Central memory CD8-positive, alpha-beta T cell (primary cell): Measurements from ENCODE around the gene PAWR.
A peak's percentile ranks its signal among the peaks of the same experiment; 100 is the strongest.

Source experiments
- ATAC-seq: fragments of 150-1000 bp; cut with Tn5 transposase; replicated peaks from 2 replicates; pipeline ENCODE4 v1.10.0; 2022; ENCODE audit warnings: mild to moderate bottlenecking, moderate FRiP score, moderate number of reproducible peaks; ENCODE audit not compliant: poor library complexity, severe bottlenecking; ENCODE audit errors: extremely low read depth
- DNase-seq, 2 donors: peaks; one replicate each; pipeline ENCODE4 v3.0.0; 2021; ENCODE audit warnings: low spot score in 2 of 2
- H3K27ac Mint-ChIP-seq: one replicate; pipeline ENCODE4 v1.8.0; 2022; ENCODE audit warnings: low read depth, mild to moderate bottlenecking, moderate library complexity, mixed read lengths
- H3K27me3 Mint-ChIP-seq: one replicate; pipeline ENCODE4 v1.8.0; 2022; ENCODE audit warnings: mixed read lengths
- H3K36me3 Mint-ChIP-seq: one replicate; pipeline ENCODE4 v1.8.0; 2022; ENCODE audit warnings: mild to moderate bottlenecking, moderate library complexity, mixed read lengths; ENCODE audit not compliant: insufficient read depth
- H3K4me1 Mint-ChIP-seq: one replicate; pipeline ENCODE4 v1.8.0; 2022; ENCODE audit warnings: mixed read lengths
- H3K4me3 Mint-ChIP-seq: one replicate; pipeline ENCODE4 v1.8.0; 2022; ENCODE audit warnings: mild to moderate bottlenecking, moderate library complexity, mixed read lengths
- H3K9me3 Mint-ChIP-seq: one replicate; pipeline ENCODE4 v1.8.0; 2022; ENCODE audit warnings: mixed read lengths

The PAWR gene, protein sequence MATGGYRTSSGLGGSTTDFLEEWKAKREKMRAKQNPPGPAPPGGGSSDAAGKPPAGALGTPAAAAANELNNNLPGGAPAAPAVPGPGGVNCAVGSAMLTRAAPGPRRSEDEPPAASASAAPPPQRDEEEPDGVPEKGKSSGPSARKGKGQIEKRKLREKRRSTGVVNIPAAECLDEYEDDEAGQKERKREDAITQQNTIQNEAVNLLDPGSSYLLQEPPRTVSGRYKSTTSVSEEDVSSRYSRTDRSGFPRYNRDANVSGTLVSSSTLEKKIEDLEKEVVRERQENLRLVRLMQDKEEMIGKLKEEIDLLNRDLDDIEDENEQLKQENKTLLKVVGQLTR

DNA sequence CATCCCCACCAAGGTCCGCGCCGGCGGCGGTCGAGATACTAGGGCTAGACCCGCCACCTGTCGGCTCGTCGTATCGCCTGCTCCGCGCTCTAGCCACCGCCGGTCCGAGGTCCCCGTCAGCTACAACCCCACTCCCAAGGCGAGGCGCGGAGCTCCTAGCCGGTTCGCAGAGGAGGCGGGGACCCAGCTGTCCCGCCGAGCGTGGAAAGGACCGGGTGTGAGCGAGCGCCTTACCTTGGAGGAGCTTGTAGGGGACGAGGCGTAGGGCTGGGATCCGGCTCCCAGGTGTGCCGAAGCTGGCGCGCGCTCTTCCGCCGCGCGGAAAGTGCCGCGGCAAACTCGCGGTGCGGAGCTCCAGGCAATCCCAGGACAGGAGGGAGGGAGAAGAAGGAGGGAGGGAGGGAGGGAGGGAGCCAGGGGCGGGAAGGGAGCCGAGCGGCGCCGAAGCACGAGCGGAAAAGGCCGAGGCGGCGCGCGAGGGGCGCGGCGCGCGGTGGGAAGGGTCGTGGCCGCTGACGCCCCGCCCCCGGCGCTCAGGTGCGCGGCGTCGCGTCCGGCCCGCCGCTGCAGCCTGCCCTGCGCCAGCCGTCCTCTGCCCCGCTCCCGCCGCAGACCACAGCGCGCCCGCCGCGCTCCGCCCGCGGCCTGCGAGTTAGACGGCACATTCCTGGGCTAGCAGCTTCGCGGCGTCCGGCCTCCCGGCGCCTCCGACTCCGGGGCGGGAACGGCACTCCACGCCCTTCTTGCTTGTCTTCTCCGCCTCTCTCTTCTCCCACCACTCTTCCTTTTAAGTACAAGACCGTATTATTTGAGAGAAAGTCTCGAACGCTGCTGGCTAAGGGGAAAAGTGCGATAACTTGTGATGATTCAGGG is at the start of gene PAWR:
Gene PAWR, minus strand, starts transcription at position 327 of the 873 bp plus-strand sequence. CDS start 720 bp downstream, outside the sequence.
- Mint-ChIP-seq H3K27ac (no peak within 1 kb of the TSS), H3K4me1 (peaks cover 28% of the 10 kb centered on the region), H3K36me3 (no peaks in the 10 kb centered on the region), H3K27me3 (peaks cover 84% of the 10 kb centered on the region), H3K4me3 (peak within 1 kb of the TSS; percentile 72), H3K9me3 (no peaks in the 10 kb centered on the region)
- ATAC-seq (no peak), DNase-seq (no peak)

DNA sequence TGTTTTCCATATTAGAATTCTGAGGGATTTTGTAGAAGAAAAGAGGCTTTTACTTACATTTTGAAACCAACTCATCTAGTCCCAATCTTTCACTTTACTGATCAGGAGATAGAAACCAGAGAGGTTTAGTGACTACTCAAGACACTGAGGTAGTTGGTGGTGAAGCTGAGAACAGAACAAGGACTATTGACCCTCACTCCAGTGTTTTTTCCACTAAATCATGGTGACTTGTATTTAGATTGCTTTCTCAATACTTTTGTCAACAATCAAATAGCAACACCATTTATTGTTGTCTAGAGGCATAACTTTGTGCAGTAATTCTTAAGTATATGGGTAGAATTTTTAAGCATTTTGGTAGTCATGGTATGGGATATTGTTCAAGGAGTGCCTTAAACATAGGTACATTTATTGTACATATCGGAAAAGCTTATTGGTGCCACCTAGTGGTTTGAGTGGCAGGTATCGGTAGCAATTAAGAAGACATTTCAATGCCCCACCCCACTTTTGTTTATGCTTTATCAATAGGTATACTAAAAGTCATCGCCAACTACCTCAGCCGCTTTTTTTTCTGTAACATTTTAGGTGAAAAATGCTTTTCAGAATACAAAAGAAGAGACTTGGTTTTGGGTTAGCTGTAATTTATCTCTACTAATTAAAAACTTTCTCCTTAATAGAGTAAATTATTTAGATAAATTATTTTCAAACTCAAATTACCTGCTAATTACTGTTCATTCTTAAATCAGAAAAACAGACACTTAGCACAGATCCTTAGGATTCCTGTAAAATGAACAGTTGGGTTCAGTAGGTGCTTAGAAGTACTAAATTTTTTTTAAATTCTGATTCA is 47.3 kb upstream of the PAWR start:
- H3K4me1 Mint-ChIP-seq, result no peaks in the 10 kb centered on the region
- H3K36me3 Mint-ChIP-seq, result peaks cover 1% of the 10 kb centered on the region
- H3K27me3 Mint-ChIP-seq, result peaks cover 30% of the 10 kb centered on the region
- no peak for ATAC-seq
- H3K27ac Mint-ChIP-seq, result no peak overlapping the region
- no peak for DNase-seq
- no peak overlapping the region for H3K4me3 Mint-ChIP-seq
- no peaks in the 10 kb centered on the region for H3K9me3 Mint-ChIP-seq

DNA sequence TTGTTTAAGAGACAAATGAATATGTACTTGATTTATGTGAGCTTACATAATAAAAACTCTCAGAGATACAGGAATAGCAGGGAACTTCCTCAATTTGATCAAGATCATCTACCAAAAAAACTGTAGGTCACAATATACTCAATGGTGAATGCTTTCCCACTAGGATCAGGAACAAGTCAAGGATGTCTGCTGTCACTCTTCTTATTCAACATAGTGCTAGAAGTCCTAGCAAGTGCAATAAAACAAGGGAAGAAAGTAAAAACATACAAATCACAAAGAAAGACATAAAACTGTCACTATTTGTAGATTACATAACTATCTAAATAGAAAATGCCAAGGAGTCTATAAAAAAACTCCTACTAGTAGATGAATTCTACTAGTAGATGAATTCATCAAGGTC is 41.9 kb upstream of the PAWR start:
- no peak overlapping the region for H3K4me3 Mint-ChIP-seq
- DNase-seq (no peak), ATAC-seq (no peak)
- H3K9me3 Mint-ChIP-seq, result no peaks in the 10 kb centered on the region
- peaks cover 61% of the 10 kb centered on the region for H3K27me3 Mint-ChIP-seq
- H3K4me1 Mint-ChIP-seq, result no peaks in the 10 kb centered on the region
- no peak overlapping the region for H3K27ac Mint-ChIP-seq
- peaks cover 1% of the 10 kb centered on the region for H3K36me3 Mint-ChIP-seq

DNA sequence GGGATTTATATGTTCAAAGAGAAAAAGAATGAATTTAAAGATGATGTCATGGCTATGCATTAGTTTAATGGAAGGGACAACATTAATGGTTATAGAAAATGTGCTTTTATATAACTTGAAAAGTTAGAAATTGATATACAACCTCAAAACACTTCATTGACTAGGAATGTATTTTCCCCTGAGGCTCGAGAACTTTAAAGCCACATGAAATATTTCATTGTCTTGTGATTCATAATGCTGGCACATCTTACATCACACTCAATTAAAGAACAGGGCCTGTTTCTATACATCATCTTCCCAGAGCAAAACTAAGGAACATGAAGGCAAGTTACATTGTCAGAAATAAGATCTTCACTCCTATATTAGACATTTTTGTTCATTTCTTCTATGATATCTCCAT is 35.2 kb upstream of the PAWR start:
- H3K4me3 Mint-ChIP-seq, result no peak overlapping the region
- DNase-seq (no peak), ATAC-seq (no peak)
- no peaks in the 10 kb centered on the region for H3K36me3 Mint-ChIP-seq
- H3K4me1 Mint-ChIP-seq, result no peaks in the 10 kb centered on the region
- H3K27ac Mint-ChIP-seq, result no peak overlapping the region
- H3K27me3 Mint-ChIP-seq, result peaks cover 33% of the 10 kb centered on the region
- H3K9me3 Mint-ChIP-seq, result no peaks in the 10 kb centered on the region

DNA sequence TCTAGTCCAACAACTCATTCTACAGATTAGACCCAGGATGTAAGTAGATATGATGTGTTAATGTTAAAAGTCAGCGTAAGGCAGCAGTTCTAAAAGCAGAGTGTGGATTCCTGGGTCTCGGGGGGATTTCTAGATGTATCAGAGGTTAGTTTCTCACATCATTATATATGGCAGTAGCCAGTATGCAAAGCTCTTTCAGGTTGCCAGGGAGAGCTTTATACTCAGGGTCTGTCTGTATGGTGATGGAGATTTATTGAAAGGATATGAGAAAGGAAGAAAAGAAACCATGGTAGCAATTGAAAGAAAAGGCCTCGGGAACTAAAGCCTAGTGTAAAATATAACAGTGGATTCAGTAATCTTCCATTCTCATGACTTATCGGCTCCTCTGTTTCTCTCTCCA is 26.2 kb upstream of the PAWR start:
- Mint-ChIP-seq H3K4me1 (no peaks in the 10 kb centered on the region), H3K9me3 (no peaks in the 10 kb centered on the region), H3K36me3 (no peaks in the 10 kb centered on the region), H3K4me3 (no peak overlapping the region), H3K27ac (no peak overlapping the region), H3K27me3 (no peaks in the 10 kb centered on the region)
- no peak for ATAC-seq
- DNase-seq, result no peak

DNA sequence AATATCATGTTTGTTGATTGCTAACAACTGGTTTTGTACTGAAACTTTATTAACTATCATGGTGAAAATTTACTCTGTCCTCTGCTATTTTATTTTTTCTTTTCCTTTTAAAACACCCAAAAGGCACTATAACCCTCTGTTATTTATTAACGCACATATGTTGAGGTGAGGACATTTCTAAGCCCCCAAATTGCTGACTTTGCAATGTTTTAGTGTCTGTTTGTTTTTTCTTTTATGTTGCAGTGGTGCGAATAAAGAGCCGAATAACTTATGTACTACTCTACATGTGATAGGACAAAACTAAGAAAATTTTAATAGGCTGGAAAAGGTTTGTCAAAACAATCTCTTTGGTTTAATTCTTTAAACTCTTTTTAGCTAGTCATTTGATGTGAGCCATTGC is 24.5 kb upstream of the PAWR start:
- Mint-ChIP-seq H3K27ac (no peak overlapping the region), H3K36me3 (no peaks in the 10 kb centered on the region), H3K4me3 (no peak overlapping the region), H3K27me3 (no peaks in the 10 kb centered on the region), H3K4me1 (no peaks in the 10 kb centered on the region), H3K9me3 (no peaks in the 10 kb centered on the region)
- DNase-seq (no peak), ATAC-seq (no peak)

DNA sequence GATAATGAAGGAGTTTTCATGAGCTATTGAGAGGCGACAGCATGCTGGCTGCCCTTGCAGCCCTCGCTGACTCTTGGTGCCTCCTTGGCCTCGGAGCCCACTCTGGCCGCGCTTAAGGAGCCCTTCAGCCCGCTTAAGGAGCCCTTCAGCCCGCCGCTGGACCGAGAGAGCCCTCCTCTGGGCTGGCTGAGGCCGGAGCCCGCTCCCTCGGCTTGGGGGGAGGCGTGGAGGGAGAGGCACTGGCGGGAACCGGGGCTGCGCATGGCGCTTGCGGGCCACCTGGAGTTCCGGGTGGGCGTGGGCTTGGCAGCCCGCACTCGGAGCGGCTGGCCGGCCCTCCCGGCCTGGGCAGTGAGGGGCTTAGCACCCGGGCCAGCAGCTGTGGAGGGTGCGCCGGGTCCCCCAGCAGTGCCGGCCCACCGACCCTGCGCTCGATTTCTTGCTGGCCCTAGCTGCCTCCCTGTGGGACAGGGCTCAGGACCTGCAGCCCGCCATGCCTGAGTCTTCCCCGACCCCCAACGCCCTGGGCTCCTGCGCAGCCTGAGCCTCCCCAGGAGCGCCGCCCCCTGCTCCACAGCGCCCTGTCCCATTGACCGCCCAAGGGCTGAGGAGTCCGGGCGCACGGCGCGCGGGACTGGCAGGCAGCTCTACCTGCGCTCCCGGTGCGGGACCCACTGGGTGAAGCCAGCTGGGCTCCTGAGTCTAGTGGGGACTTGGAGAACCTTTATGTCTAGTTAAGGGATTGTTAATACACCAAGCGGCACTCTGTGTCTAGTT is 20.1 kb upstream of the PAWR start:
- Mint-ChIP-seq H3K36me3 (no peaks in the 10 kb centered on the region), H3K27me3 (peaks cover 10% of the 10 kb centered on the region), H3K4me1 (no peaks in the 10 kb centered on the region), H3K4me3 (no peak overlapping the region), H3K9me3 (no peaks in the 10 kb centered on the region), H3K27ac (no peak overlapping the region)
- ATAC-seq (no peak), DNase-seq (no peak)

DNA sequence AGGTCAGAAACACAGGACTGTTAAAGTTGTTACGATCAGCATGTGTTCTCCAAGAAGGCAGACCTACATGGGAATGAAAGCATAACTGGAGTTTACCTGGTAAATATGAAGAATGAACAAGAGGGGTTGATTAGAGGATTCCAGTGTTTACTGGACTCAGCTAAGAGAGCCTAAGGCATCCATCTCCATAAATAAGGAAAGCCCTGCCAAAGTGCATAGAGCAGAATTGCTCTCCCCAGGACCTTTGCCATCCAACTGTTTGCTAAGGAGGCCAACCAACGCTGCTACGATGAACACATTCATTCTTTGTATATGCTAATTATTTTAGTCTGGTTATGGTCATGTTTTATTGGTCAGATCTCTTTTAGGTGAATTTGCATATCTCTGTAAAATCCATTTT is 17.1 kb upstream of the PAWR start:
- Mint-ChIP-seq H3K27me3 (peaks cover 10% of the 10 kb centered on the region), H3K27ac (no peak overlapping the region), H3K4me1 (no peaks in the 10 kb centered on the region), H3K4me3 (no peak overlapping the region), H3K9me3 (no peaks in the 10 kb centered on the region), H3K36me3 (no peaks in the 10 kb centered on the region)
- DNase-seq (no peak), ATAC-seq (no peak)

DNA sequence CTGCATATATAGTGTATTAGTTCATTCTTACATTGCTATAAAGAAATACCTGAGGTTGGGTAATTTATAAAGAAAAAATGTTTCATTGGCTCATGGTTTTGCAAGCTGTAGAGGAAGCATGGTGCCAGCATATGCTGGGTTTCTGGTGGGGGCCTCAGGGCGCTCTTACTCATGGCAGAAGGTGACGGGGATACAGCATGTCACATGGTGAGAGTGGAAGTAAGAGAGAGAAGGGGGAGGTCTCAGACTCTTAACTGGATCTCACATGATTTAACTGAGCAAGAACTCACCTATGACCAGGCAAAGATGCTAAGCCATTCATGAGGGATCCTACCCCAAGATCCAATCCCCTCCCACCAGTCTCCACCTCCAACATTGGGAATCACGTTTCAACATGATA is 15.9 kb upstream of the PAWR start:
- Mint-ChIP-seq H3K27me3 (peaks cover 10% of the 10 kb centered on the region), H3K4me1 (no peaks in the 10 kb centered on the region), H3K27ac (no peak overlapping the region), H3K36me3 (no peaks in the 10 kb centered on the region), H3K4me3 (no peak overlapping the region), H3K9me3 (no peaks in the 10 kb centered on the region)
- DNase-seq, result no peak
- ATAC-seq, result no peak

DNA sequence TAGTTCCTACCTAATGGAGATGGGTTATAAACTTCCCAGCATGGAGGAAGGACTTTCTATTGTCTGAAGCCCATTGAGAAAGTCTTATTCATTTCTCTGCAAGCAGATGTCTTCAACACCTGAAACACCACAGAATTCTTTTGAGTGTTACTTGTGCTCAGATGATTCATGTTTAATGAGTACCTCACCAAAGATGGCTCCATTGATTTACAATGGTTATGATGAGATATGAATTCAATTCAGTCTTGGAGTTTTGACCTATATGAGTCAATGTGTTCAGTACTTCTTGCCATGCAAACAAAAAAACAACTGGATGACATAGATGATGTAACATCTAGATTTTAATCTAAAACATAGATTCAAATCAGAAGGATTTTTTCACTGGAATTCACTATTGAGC is 15.4 kb upstream of the PAWR start:
- no peaks in the 10 kb centered on the region for H3K4me1 Mint-ChIP-seq
- H3K9me3 Mint-ChIP-seq, result no peaks in the 10 kb centered on the region
- H3K27ac Mint-ChIP-seq, result no peak overlapping the region
- DNase-seq (no peak), ATAC-seq (no peak)
- no peak overlapping the region for H3K4me3 Mint-ChIP-seq
- no peaks in the 10 kb centered on the region for H3K36me3 Mint-ChIP-seq
- peaks cover 10% of the 10 kb centered on the region for H3K27me3 Mint-ChIP-seq

DNA sequence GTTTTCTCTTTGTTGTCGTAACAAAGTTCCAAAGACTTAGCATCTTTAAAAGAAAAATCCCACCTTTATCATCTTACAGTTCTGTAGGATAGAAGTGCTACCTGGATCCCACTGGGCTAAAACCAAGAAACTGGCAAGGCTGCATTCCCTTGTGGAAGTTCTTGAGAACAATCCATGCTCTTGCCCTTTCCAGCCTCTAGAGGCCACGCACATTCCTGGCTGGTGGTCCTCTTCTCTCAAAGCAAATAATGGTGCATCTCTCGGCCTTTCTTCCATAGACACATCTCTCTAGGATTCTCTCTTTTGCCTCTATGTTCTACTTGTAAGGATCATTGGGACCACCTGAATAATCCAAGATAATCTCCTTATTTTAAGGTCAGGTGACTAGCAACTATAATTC is 8.2 kb upstream of the PAWR start:
- Mint-ChIP-seq H3K4me1 (no peaks in the 10 kb centered on the region), H3K27ac (no peak overlapping the region), H3K36me3 (no peaks in the 10 kb centered on the region), H3K4me3 (no peak overlapping the region), H3K27me3 (peaks cover 29% of the 10 kb centered on the region), H3K9me3 (no peaks in the 10 kb centered on the region)
- DNase-seq (no peak), ATAC-seq (no peak)

DNA sequence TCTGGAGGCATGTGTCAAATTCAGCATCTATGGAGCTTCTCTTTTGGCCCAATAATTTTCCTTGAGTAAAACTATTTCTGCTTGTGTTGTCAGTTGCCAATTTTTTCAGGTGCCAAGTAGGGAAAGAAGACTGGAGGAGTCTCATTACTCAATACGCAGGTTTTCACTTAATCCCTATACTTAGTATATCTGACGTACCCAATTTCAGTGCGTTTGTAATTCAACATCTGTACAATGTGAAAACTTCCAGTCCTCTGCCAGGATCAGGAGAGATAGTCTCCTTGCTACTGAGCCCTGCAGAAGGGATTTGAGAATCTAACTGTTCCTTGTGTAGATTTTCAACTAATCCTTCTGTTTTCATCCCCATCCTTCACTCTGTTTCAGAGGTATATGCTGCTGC is 5.7 kb upstream of the PAWR start:
- ATAC-seq (no peak), DNase-seq (no peak)
- no peaks in the 10 kb centered on the region for H3K9me3 Mint-ChIP-seq
- peaks cover 5% of the 10 kb centered on the region for H3K4me1 Mint-ChIP-seq
- no peak overlapping the region for H3K27ac Mint-ChIP-seq
- no peaks in the 10 kb centered on the region for H3K36me3 Mint-ChIP-seq
- H3K27me3 Mint-ChIP-seq, result peaks cover 51% of the 10 kb centered on the region
- H3K4me3 Mint-ChIP-seq, result no peak overlapping the region
